ENCODE results near the gene SYP. TPM values are rescaled to one million over a fixed set of nuclear protein-coding genes. Genes with fewer than 3 reads are reported as not detected.

The SYP gene
- total and polyA plus RNA-seq, 9 of the 15 experiments (the other 6 are each of a cell fraction or from before 2014, with no cell fraction given): 0.48 to 5.1 (median 2.6) TPM

GRCh38 chrX:49190821-49191573 is 9.0 kb downstream of the SYP start (continued):
- TF ChIP-seq NFE2L1 (tag; IDR thresholded peaks at IDR 0.05; ENCODE audit: borderline replicate concordance, low read depth): no peak
- no peak for TF ChIP-seq STAT5A (IDR thresholded peaks at IDR 0.05; ENCODE audit: borderline replicate concordance, low read length)
- no peak for TF ChIP-seq ZNF407 (IDR thresholded peaks at IDR 0.05; ENCODE audit: low read depth)
- no peak for TF ChIP-seq NFRKB (IDR thresholded peaks at IDR 0.05; ENCODE audit: low read depth)
- no peak for TF ChIP-seq NCOA1 (IDR thresholded peaks at IDR 0.05; ENCODE audit: low read depth)
- peak; percentile 92; the same call in 1 of the 2 replicates for TF ChIP-seq RBFOX2 (IDR thresholded peaks at IDR 0.05; ENCODE audit: low read depth, low read length)
- no peak for TF ChIP-seq DMBX1 (CRISPR knock-in tag; IDR thresholded peaks at IDR 0.05; ENCODE audit: borderline replicate concordance)
- TF ChIP-seq PYGO2 (tag; IDR thresholded peaks at IDR 0.05): no peak
- no peak for TF ChIP-seq SETDB1 (IDR thresholded peaks at IDR 0.05; ENCODE audit: low read length)
- TF ChIP-seq ZBTB8A (IDR thresholded peaks at IDR 0.05; ENCODE audit: partially characterized antibody): no peak
- TF ChIP-seq POLR2G (IDR thresholded peaks at IDR 0.05; ENCODE audit: low read depth, low read length): peak; percentile 93
- TF ChIP-seq, protein P1, sequence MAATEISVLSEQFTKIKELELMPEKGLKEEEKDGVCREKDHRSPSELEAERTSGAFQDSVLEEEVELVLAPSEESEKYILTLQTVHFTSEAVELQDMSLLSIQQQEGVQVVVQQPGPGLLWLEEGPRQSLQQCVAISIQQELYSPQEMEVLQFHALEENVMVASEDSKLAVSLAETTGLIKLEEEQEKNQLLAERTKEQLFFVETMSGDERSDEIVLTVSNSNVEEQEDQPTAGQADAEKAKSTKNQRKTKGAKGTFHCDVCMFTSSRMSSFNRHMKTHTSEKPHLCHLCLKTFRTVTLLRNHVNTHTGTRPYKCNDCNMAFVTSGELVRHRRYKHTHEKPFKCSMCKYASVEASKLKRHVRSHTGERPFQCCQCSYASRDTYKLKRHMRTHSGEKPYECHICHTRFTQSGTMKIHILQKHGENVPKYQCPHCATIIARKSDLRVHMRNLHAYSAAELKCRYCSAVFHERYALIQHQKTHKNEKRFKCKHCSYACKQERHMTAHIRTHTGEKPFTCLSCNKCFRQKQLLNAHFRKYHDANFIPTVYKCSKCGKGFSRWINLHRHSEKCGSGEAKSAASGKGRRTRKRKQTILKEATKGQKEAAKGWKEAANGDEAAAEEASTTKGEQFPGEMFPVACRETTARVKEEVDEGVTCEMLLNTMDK (IDR thresholded peaks at IDR 0.05; ENCODE audit: borderline replicate concordance, insufficient read depth, low read depth, low read length, poor library complexity, severe bottlenecking): no peak
- no peak for TF ChIP-seq ARID1B (IDR thresholded peaks at IDR 0.05)
- TF ChIP-seq PHB (CRISPR knock-in tag; IDR thresholded peaks at IDR 0.05): no peak
- TF ChIP-seq NR2F6 (CRISPR knock-in tag; IDR thresholded peaks at IDR 0.05): no peak
- no peak for TF ChIP-seq MAFG (tag; conservative IDR thresholded peaks at IDR 0.05)
- no peak for TF ChIP-seq NFIX (CRISPR knock-in tag; IDR thresholded peaks at IDR 0.05; ENCODE audit: low read depth)
- TF ChIP-seq POLR2B (IDR thresholded peaks at IDR 0.05; ENCODE audit: low read depth, partially characterized antibody): peak; percentile 80
- no peak for TF ChIP-seq FOXJ3 (CRISPR knock-in tag; IDR thresholded peaks at IDR 0.05)
- no peak for TF ChIP-seq ZNF583 (CRISPR knock-in tag; IDR thresholded peaks at IDR 0.05)
